Mucosa of gallbladder (tissue), 1 donor: ENCODE measurements around the gene TADA2A. TPM values are rescaled to one million over a fixed set of nuclear protein-coding genes. Genes with fewer than 3 reads are reported as not detected.

Source experiments
- DNase-seq: peaks from one replicate; pipeline ENCODE4 v3.0.0-alpha.2; 2020; ENCODE audit warnings: low spot score
- total RNA-seq: library from RNA; stranded (reverse); gene quantifications from one replicate; pipeline ENCODE4 v1.2.1, GENCODE V29; 2021
- donor health status: DM: no; HTN: no; CAD: no.

The TADA2A gene
- total RNA-seq, 1 donor from 2014 or later: 14.5 TPM

DNA sequence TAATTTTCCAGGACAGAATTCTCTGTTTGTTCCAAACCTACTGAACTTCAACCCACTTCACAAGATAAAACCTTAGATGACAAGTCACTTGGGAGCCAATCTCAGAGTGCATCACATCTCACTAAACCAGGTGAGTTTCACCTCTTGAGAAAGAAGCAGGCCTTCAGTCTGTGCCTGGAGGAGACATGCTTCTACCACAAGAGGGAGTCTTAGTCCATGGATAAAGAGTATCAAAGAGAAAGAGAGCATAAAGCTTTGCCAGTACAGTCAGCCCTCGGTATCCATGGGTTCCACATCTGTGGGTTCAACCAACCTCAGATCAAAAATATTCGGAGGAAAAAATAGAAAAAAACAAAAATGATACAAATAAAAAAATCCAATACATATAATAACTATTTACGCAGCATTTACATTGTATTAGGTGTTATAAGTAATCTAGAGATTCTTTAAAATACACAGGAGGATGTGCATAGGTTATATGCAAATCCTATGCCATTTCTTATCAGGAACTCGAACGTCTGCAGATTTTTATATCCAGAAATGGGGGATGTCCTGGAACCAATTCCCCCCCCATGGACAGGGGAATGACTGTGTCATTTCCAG lies 120.7 kb downstream of the TADA2A start:
- DNase-seq: no peak

Other genes with a start within 250 kb of the TADA2A start
- not detected for gene C17orf78, start 30.9 kb upstream of the TADA2A start, total RNA-seq
- 74.6 TPM for gene ACACA, start 50 bp upstream of the TADA2A start, total RNA-seq
- 16.5 TPM for gene DUSP14, start 83.0 kb downstream of the TADA2A start, total RNA-seq
- 42.1 TPM for gene SYNRG, start 202.5 kb downstream of the TADA2A start, total RNA-seq
- 21.7 TPM for gene DDX52, start 236.6 kb downstream of the TADA2A start, total RNA-seq